T47D (cell line): ENCODE measurements around the gene BLM.
"Not testable (repeated sequence)": the region's sequence is repeated elsewhere in the genome, so short reads cannot be mapped to it uniquely, and the experiment has no call there.

Source experiments
- DNase-seq, 2 experiments: peaks; one replicate each; pipeline versions ENCODE4 v3.0.0 to v3.0.0-alpha.2; 2011 to 2012; ENCODE audit warnings: low read depth in 1 of 2, low spot score in 1 of 2
- JUND ChIP-seq: IDR thresholded peaks from 2 replicates; pipeline ENCODE4 v1.6.1; 2012; ENCODE audit warnings: low read depth
- in situ Hi-C: cut with HindIII; loops from 2 replicates; pipeline ENCODE4 v1.10.0; 2016; ENCODE audit warnings: low sequenced_read_pairs, low pct_unique_long_range_greater_than_20kb

BLM gene

DNA sequence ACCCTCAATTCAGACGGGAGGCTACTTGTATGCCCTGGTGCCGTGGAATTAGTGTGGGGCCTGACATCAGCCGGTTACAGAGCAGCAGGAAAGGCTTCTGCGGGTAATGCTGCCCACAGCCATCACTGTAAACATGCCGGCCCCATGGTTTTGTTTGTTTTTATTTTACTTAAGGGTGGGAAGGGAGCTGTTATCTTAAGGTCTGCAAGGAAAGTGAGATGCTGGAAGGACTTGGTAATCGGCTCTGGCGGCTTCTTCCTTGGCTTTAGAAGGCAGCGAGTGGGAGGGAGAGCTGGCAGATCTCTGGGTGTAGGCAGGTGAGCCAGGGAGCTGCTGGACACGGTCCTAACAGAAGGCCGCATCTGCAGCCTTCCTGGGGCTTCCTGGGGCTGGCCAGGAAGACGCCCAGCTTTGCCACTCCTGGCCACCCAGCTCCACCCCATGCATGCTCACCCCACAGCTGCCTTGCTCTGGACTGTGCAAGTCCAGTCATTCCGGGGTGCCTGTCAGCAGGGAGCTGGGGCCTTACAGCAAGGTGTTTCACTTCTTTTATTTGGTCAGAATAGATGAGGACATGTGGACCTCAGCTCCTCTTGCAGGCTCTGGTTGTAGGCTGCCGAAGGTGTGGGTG is 97.2 kb downstream of the BLM start:
- no peak for TF ChIP-seq JUND
- in situ Hi-C loops: no loop called here
- no peak for DNase-seq

DNA sequence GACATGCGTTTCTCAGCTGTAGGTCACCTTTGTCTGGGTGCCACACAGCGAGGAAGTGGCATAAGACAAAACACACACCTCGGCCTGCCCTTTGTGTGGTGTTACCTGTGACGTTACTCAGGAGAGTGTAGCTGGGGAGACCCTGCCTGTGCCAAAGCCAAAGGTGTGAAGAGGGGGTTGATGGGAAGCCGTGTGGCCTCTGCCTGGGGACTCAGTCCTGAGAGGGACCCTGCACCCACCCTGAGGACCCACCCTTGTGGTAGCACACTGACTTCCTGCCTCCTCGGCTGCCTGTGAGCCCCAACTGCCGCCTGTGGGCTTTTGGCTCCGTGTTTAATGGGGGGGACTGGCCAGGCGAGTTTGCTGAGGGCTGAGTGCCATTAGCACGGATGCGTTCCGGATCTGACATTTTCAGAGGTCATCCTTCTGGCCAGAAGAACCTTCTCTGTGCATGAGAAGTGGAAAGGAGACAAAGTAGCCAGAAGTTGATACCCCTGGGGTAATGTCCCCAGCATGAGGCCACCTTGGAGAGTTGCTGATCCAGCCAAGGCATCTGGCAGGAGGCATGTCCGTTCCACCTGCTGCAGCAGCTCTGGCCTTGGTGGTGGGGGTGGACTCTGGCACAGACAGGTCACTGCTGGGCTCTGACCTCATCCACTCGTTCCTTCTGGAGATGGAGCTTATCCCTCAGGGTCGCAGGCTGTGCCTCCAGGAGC is 99.4 kb downstream of the BLM start:
- no peak for TF ChIP-seq JUND
- in situ Hi-C loops: no loop called here

DNA sequence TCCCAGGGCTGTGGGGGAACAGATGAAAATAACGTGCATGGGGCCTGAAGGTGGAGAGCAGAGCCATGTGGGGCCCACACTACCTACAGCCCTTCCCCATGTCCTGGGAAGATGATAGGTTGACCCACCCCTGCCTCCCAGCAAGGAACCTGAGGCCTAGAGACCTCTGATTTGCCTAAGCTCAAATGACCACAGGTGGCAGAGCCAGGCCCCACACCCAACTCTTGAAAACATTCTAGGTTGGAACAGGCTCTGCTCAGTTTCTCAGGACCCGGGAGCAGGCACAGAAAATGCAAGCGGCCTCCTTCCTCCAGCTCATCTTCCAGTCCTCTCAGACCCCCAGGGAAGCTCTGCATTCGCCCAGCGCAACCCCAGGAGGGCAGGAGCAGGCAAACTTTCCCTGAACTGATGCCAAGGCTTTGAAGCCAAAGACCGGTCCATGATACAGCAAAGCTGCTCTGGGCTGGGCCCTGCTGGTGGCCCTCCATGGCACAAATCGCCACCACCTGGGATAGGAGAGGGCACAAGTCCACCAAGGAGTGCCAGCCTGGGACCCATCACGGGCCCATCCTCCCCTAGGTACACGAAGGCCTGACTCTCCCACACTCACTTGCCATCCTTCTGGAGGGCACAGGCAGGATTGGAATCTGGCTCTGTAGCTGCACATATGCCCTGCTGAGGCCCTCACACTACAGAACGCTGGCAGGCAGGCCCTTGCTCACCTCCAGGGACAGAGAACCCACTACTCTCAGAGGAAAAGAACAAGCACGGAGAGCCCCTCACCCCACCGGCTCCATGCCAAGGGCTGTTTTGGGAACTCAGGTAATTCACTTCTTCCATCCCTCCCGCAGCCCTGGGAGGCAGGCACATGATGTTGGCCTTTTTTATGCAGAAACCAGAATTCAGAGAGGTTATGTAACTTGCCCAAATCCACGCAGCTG is 100.2 kb downstream of the BLM start:
- in situ Hi-C loops: no loop called here
- TF ChIP-seq JUND: no peak
- no peak for DNase-seq

More for the DNA sequence above, 99.4 kb downstream of the BLM start:
- no peak for DNase-seq

DNA sequence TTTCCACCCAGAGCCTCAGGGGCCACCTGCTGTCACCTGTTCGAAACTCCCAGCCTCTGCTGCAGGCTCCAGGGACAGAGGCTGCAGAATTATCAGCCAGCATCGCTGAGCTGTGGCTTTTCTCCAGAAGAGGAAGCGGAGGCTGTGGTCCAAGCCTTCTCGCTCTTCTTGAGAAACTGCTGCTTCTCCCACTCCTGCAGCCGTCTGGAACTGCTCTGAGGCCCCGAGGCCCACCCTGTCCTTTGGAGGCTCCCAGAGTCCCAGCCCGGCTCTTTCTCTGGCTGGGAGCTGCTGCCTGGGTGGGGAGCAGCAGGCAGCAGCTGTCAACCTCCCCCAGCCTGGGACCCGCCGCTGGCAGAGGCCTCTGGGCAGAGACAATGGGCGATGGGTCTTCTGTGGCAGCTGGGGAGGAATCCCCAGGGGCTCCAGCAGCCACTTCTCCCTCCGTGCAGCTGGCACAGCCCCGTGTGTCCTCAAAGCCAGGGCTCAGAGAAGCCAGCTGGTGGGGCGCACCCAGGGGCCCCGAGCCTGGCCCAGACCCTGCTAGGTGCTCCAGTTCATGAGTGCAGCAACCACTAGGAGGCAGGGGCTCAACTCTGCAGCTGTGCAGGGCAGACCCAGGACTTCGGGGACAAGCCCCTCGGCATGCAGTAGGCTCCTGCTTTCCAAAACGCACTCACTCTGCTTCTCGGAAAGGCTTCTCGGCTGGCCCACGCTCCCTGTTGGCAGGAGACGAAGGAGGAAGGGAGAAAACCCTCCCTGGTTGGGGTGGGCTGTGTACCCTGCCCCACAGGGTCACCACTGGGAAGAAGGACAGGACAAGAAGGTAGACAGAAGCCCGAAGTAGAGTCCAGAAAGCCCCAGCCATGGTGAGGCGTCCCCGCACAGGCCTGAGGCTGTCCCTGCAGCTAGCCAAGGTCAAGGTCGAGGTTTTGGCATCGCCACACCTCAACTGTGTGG is 101.4 kb downstream of the BLM start:
- in situ Hi-C loops: no loop called here
- TF ChIP-seq JUND: no peak
- no peak for DNase-seq

DNA sequence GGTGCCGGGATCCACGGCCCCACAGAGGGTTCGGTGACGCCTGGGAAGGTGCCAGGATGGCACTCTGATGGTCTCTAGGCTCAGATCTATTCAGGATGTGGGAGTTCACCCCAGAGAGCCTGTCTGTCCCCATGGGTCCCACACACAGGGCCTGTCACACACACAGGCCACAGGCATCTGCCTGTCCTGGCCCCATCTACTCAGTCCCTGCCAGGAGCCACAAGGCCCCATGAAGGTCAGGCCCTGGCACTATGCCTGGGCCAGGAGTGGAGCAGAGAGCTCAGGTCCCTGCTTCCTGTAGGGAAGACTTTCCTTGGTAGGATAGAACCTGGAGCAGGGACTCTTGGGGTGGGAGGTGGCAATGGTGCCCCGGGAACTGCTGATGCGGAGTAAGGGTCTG is 102.2 kb downstream of the BLM start:
- no peak for TF ChIP-seq JUND
- in situ Hi-C loops: no loop called here
- DNase-seq: no peak

DNA sequence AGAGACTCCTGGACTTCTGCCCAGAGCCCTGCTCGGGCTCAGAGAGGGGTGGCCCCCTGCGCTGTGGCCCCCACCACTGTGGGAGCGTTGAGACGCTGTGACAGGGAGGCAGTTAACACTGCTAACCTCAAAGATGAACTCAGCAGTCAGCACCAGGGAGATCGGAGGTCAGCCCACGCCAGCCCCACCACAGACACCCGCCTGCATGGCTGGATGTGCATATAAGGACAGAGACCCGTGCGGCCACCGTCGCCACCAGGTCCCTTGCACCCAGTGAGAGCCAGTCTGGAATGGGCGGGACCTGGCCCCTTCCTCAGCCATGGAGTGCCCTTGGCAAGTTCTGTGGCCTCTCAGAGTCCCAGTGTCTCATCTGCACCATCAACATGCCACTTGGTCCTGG is 102.7 kb downstream of the BLM start:
- no peak for TF ChIP-seq JUND
- DNase-seq: no peak
- in situ Hi-C loops: no loop called here

DNA sequence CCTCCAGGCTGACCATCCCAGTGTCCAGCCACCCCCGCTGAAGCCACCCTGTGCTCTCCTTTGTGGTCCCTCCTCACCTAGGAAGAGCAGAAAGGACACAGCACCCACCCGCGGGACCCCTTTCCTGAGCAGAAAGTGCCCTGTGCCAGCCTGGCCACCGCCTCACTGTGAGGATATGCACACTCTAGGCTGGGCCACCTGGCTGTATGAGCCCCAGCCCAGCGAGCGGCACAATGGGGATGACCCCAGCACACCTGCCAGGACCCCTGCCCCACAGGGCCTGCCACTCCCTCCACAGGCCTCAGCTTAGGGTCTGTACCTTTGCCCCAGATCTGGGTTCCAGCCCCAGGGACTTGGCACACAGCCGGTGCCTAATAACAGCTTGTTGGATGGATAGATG is 103.3 kb downstream of the BLM start:
- in situ Hi-C loops: no loop called here
- no peak for TF ChIP-seq JUND
- no peak for DNase-seq

DNA sequence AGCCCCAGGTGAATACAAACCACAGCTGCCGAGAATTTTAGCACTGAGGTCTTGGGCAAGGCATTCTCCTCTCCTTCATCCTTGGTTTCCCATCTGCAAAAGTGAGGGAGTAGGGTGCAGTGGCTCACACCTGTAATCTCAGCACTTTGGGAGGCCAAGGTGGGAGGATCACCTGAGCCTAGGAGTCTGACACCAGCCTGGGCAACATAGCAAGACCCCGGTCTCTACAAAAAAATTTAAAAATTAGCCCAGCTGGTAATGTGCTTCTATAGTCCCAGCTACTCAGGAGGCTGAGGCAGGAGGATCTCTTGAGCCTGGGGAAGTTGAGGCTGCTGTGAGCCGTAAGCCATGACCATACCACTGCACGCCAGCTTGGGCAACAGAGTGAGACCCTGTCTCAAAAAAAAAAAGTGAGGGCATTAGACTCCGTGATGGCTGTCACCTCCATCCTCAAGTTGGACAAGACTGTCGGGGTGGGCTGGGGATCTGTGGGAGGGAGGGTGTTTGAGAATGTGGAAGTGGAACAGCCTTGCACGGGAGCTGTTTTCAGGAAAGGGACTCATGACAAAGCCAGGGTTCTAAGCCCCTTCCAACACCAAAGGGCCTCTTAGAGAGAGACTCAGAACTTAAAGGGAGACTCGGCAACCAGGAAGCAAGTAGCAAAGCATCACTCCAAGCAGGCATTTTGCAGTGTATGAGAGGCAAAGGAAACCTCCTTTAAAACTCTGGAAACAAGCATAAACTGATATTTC is 105.2 kb downstream of the BLM start:
- no peak for DNase-seq
- TF ChIP-seq JUND: no peak
- in situ Hi-C loops: no loop called here

DNA sequence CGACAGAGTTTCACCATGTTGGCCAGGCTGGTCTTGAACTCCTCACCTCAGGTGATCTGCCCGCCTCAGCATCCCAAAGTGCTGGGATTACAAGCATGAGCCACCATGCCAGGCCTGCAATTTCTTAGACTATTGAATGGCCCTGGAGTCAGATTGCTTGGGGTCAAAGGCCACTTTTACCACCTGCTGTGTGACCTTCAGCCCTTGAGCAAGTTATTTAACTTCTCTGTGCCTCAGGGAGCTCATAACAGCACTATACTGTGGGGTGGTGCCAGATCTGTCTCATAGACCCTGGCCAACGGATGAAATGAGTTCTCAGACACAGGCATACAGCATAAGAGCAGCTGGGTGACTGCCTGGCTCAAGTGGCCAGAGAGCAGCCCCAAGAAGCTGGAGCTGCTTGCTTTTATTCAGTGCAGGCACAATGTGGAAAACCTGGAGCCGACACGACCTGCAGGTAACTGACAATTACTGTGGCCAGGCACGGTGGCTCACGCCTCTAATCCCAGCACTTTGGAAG is 106.4 kb downstream of the BLM start:
- no peak for DNase-seq
- in situ Hi-C loops: no loop called here
- no peak for TF ChIP-seq JUND

DNA sequence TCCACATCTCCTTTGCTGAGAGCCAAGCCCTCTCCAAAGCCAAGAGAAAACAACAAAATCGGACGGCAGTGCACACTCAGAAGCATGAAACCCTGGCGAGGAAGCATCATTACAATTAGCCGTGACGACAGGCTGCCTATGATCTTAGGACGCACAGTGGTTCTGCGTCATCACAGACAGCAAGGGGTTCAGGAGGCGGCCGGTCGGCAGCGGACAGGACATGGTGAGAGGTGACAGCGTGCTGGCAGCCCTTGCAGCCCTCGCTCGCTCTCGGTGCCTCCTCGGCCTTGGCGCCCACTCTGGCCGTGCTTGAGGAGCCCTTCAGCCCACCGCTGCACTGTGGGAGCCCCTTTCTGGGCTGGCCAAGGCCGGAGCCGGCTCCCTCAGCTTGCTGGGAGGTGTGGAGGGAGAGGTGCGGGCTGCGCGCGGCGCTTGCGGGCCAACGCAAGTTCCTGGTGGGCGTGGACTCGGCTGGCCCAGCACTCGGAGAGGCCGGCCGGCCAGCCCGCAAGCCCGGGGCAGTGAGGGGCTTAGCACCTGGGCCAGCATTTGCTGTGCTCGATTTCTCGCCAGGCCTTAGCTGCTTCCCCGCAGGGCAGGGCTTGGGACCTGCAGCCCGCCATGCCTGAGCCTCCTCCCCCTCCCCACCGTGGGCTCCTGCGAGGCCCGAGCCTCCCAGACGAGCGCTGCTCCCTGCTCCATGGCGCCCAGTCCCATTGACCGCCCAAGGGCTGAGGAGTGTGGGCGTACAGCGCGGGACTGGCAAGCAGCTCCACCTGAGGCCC is 108.2 kb downstream of the BLM start:
- DNase-seq, in situ Hi-C loops: not testable (repeated sequence)

DNA sequence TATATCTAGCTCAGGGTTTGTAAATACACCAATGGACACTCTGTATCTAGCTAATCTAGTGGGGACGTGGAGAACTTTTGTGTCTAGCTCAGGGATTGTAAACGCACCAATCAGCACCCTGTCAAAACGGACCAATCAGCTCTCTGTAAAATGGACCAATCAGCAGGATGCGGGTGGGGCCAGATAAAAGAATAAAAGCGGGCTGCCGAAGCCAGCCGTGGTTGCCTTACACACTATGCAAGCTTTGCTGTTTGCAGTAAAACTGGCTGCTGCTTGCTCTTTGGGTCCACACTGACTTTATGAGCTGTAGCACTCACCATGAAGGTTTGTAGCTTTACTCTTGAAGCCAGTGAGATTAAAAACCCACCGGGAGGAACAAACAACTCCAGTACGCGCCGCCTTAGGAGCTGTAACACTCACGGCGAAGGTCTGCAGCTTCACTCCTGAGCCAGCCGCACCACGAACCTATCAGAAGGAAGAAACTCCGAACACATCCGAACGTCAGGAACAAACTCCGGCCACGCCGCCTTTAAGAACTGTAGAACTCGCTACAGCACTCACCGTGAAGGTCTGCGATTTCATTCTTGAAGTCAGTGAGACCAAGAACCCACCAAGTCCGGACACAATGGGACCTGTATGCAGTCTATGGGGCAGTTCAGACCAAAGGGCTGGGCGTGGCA is 109.2 kb downstream of the BLM start:
- DNase-seq, in situ Hi-C loops: not testable (repeated sequence)
